ENCODE measurements around the gene ZFPL1.
A peak's percentile ranks its signal among the peaks of the same experiment; 100 is the strongest.

ZFPL1 gene

DNA sequence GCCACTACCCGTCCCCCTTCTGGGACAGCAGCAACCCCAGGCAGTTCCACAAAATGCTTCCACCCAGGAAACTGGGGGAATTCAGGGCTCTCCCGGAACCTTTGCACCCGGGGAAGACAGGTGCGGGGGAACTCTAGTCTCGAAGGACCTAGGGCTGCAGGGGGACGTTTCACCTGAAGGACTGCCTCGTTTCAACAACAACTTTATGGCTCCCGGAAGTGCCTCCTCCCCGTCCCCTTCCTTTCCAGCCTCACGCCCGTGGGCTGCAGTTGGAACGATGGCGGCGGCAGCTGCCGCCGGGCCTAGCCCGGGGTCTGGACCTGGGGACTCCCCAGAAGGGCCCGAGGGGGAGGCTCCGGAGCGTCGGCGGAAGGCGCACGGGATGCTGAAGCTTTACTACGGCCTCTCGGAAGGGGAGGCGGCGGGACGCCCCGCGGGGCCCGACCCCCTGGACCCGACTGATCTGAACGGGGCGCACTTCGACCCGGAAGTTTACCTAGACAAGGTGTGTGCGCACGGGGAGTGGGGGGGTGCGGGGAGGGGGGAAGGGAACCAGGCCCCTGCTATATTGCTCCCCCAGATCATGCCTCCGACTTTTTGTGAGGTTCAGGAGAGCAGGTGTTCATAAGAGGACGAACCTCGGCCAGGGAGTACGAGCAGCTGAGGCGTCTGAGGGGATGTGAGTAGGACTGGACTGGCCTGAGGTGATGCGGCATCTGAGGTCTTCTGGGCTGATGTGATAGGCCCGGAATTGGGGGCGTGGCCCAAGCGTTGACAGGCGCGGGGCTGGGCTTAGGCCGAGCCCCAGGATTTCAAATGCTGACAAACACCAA lies 12.2 kb downstream of the ZFPL1 start, which contains the start of gene VPS51:
TSS of gene VPS51 (plus strand) at position 241 of the 833 bp plus-strand sequence. CDS start at position 278, 37 bp downstream.
- in situ Hi-C loops (cut with MboI; ENCODE audit: low sequenced_read_pairs, unreplicated experiment): no loop called here
- TF ChIP-seq, protein P1, sequence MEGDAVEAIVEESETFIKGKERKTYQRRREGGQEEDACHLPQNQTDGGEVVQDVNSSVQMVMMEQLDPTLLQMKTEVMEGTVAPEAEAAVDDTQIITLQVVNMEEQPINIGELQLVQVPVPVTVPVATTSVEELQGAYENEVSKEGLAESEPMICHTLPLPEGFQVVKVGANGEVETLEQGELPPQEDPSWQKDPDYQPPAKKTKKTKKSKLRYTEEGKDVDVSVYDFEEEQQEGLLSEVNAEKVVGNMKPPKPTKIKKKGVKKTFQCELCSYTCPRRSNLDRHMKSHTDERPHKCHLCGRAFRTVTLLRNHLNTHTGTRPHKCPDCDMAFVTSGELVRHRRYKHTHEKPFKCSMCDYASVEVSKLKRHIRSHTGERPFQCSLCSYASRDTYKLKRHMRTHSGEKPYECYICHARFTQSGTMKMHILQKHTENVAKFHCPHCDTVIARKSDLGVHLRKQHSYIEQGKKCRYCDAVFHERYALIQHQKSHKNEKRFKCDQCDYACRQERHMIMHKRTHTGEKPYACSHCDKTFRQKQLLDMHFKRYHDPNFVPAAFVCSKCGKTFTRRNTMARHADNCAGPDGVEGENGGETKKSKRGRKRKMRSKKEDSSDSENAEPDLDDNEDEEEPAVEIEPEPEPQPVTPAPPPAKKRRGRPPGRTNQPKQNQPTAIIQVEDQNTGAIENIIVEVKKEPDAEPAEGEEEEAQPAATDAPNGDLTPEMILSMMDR (IDR thresholded peaks at IDR 0.05; ENCODE audit: borderline replicate concordance, control extremely low read depth, extremely low read depth, insufficient read depth, missing control alignments): no peak
- DNase-seq (ENCODE audit: low spot score): peak; percentile 94

DNA sequence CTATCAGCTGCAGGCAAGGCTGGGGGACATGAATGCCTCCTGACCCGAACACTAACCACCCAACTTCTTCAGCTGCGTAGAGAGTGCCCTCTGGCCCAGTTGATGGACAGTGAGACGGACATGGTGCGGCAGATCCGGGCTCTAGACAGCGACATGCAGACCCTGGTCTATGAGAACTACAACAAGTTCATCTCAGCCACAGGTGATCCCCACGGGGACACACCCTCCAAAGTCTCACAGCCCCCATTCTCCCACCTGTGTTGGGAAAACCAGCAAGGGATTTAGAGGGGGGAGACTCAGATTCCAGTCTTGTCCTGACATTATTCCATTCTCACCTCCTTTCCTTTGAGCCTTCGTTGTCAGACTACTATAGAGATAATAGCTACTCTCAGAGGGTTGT lies 12.9 kb downstream of the ZFPL1 start:
- no peak for DNase-seq (ENCODE audit: low spot score)
- in situ Hi-C loops (cut with MboI; ENCODE audit: low sequenced_read_pairs, unreplicated experiment): no loop called here

DNA sequence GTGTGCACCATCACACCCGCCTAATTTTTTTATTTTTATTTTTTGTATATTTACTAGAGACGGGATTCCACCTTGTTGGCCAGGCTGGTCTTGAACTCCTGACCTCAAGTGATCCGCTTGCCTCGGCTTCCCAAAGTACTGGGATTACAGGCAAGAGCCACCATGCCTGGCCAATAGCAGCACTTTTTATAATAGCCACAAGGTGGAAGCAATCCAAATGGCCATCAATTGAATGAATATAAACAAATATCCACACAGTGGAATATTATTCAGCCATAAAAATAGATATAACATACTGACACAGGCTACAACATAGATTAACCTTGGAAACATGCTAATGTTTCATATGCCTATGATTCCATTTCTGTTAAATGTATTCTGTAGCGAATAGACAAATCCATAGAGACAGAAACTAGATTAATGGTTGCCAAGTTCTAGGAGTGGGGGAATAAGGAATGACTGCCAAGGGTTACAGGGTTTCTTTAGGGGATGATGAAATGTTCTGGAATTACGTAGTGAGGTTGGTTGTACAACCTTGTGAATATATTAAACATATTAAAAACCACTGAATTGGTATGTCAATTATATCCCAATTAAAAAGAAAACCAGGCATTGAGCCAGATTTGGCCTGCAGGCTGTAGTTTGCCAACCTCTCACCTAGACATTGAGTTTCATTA lies 16.8 kb downstream of the ZFPL1 start:
- TF ChIP-seq, protein P1 (IDR thresholded peaks at IDR 0.05; ENCODE audit: borderline replicate concordance, control extremely low read depth, extremely low read depth, insufficient read depth, missing control alignments): no peak
- DNase-seq (ENCODE audit: low spot score): no peak
- in situ Hi-C loops (cut with MboI; ENCODE audit: low sequenced_read_pairs, unreplicated experiment): no loop called here

More for the DNA sequence above, 12.9 kb downstream of the ZFPL1 start:
- TF ChIP-seq, protein P1 (IDR thresholded peaks at IDR 0.05; ENCODE audit: borderline replicate concordance, control extremely low read depth, extremely low read depth, insufficient read depth, missing control alignments): no peak

GRCh38 chr11:65102142-65103095 lies 18.4 kb downstream of the ZFPL1 start:
- DNase-seq (ENCODE audit: low spot score): no peak
- TF ChIP-seq, protein P1 (IDR thresholded peaks at IDR 0.05; ENCODE audit: borderline replicate concordance, control extremely low read depth, extremely low read depth, insufficient read depth, missing control alignments): no peak
- in situ Hi-C loops (cut with MboI; ENCODE audit: low sequenced_read_pairs, unreplicated experiment): no loop called here

- TF ChIP-seq, protein P1 (IDR thresholded peaks at IDR 0.05; ENCODE audit: borderline replicate concordance, control extremely low read depth, extremely low read depth, insufficient read depth, missing control alignments): no peak
These were observed 19.5 kb downstream of the ZFPL1 start for GRCh38 chr11:65103476-65103875.

GRCh38 chr11:65104628-65105027 lies 20.6 kb downstream of the ZFPL1 start:
- in situ Hi-C loops (cut with MboI; ENCODE audit: low sequenced_read_pairs, unreplicated experiment): no loop called here
- DNase-seq (ENCODE audit: low spot score): no peak
- TF ChIP-seq, protein P1 (IDR thresholded peaks at IDR 0.05; ENCODE audit: borderline replicate concordance, control extremely low read depth, extremely low read depth, insufficient read depth, missing control alignments): no peak

More at GRCh38 chr11:65103476-65103875, 19.5 kb downstream of the ZFPL1 start:
- in situ Hi-C loops (cut with MboI; ENCODE audit: low sequenced_read_pairs, unreplicated experiment): no loop called here
- DNase-seq (ENCODE audit: low spot score): no peak
